NCI-H460 (cell line): ENCODE results near the gene FOXN3. TPM values are rescaled to one million over a fixed set of nuclear protein-coding genes. Genes with fewer than 3 reads are reported as not detected.
"Not testable (repeated sequence)": the region's sequence is repeated elsewhere in the genome, so short reads cannot be mapped to it uniquely, and the experiment has no call there.

Experiments used
- DNase-seq: peaks from one replicate; pipeline ENCODE4 v3.0.0-alpha.2; 2016; ENCODE audit warnings: low read depth; ENCODE audit errors: extremely low read depth
- total RNA-seq: library from RNA; depleted of rRNA; stranded (reverse); fragments of >200 nt; shearing (Covaris generic); gene quantifications from 2 replicates; pipeline ENCODE4 v1.2.3, GENCODE V29; 2014

The FOXN3 gene
- total RNA-seq, 1 experiment from 2014 or later, result 7.9 TPM

- no peak for DNase-seq
These were observed 234.7 kb downstream of the FOXN3 start for GRCh38 chr14:89182326-89182725.

GRCh38 chr14:89180546-89180945, 236.5 kb downstream of the FOXN3 start:
- DNase-seq, result no peak

- DNase-seq, result no peak
These were observed 237.1 kb downstream of the FOXN3 start for GRCh38 chr14:89179891-89180404.

- DNase-seq, result no peak
These were observed 238.1 kb downstream of the FOXN3 start for GRCh38 chr14:89178800-89179535.

- no peak for DNase-seq
These were observed 238.7 kb downstream of the FOXN3 start for GRCh38 chr14:89178376-89178775.

- no peak for DNase-seq
These were observed 240.9 kb downstream of the FOXN3 start for GRCh38 chr14:89175881-89176799.

- no peak for DNase-seq
These were observed 245.4 kb downstream of the FOXN3 start for GRCh38 chr14:89171628-89172027.

GRCh38 chr14:89171168-89171567, 245.9 kb downstream of the FOXN3 start:
- DNase-seq, result no peak

- no peak for DNase-seq
These were observed 249.3 kb downstream of the FOXN3 start for GRCh38 chr14:89167705-89168104.

- DNase-seq, result no peak
These were observed 250.4 kb downstream of the FOXN3 start for GRCh38 chr14:89166633-89167032.

GRCh38 chr14:89165189-89166181, 251.5 kb downstream of the FOXN3 start:
- DNase-seq, result no peak

- DNase-seq, result no peak
These were observed 252.6 kb downstream of the FOXN3 start for GRCh38 chr14:89164168-89165073.

GRCh38 chr14:89163031-89163636, 253.9 kb downstream of the FOXN3 start:
- DNase-seq, result no peak

GRCh38 chr14:89162586-89162985, 254.4 kb downstream of the FOXN3 start:
- DNase-seq, result no peak

- no peak for DNase-seq
These were observed 256.6 kb downstream of the FOXN3 start for GRCh38 chr14:89160437-89160836.

- DNase-seq, result no peak
These were observed 258.3 kb downstream of the FOXN3 start for GRCh38 chr14:89158701-89159100.

- DNase-seq, result not testable (repeated sequence)
These were observed 258.9 kb downstream of the FOXN3 start for GRCh38 chr14:89158104-89158503.

- DNase-seq, result no peak
These were observed 261.5 kb downstream of the FOXN3 start for GRCh38 chr14:89155491-89155890.

- not testable (repeated sequence) for DNase-seq
These were observed 265.3 kb downstream of the FOXN3 start for GRCh38 chr14:89151693-89152092.
